GM21515 (cell line): ENCODE data around the gene XYLT1.

Source experiments
- ATAC-seq: cut with Tn5 transposase; IDR thresholded peaks from one replicate; pipeline ENCODE4 v1.9.1; 2021; ENCODE audit not compliant: unreplicated experiment

XYLT1 gene

DNA sequence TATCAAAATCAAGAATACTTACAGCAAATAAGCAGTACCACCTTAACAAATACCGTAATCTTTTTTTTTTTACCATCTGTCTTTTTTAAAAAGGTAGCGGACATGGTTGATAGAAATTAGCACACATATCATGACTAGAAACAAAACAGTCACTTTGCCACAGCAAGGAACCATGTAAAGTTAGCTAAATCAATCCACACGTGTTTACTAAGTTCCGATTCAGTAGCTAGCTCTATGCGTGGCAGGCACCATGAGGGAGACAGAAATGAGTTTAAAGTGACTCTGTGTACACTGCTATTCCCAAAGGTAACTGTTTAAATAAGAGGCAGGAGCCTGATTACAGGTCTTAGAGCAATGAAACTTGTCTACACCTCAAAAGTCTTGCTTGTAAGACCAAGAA, 108.6 kb downstream of the XYLT1 start:
- no peak for ATAC-seq

DNA sequence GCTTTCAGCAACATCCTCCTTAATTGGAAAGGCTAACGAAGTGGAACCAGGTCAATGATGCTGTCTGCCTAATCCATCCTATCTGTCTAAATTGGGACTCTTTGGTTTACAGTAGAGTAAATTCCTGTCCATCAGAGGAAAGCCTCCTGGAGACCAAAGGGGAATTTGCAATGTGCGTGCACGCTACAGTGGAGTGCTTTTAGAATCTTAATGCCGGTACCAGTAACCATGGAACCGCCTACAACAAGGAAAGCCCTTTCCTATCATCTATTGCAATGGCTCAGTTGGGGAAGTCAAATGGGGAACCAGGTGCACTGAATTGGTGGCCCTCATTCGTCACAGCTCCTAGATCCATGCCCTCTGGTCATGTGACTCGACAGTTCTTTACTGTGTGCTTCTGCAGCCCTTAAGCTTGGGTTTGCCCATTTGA, 110.1 kb downstream of the XYLT1 start:
- ATAC-seq = no peak

DNA sequence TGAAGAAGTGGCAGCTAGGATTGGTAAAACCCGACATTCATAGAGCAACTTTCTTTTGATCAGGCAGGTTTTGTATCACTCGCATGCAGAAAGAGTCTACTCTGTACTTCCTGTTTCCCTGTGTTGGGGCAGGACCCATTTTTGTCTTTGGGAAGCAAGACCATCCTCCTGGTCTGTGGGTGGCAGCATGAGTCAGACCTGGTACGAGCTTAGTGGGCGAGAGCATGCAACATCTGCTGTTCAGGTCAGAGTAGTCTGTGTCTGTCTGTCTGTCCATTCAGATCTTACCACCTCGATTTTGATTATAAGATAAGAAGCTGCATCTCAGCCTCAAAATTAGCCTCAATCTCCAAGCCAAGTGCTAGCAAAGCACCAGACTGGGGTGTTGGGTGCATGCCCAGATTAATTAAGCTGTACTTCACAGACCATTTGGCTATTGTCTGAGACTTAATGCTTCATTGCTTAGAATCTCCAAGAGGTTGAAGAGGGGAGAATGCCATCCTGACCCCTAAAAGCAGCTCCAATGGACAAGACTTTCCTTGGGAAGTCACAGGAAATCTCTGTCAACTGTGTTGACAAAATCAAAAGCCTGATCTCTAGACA, 110.9 kb downstream of the XYLT1 start:
- ATAC-seq = no peak

DNA sequence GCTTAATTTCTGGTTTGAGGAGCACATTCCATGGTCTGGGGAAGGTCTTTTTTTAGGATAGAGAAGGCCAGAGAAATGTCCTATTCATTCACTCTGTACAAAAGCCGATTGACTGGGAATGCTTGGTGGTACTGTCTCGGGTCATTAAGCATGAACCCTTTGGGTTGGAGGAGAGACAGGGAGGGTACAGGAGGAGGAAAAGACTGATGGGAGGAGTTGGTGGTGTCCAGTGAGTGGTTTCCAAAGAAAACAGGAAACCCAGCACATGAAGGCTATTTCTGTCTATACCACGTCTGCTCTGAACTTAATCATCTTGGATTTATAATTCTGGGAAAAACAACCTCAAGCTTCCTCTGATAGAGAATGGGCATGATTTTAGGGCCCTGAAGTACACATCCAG, 111.9 kb downstream of the XYLT1 start:
- ATAC-seq = no peak

DNA sequence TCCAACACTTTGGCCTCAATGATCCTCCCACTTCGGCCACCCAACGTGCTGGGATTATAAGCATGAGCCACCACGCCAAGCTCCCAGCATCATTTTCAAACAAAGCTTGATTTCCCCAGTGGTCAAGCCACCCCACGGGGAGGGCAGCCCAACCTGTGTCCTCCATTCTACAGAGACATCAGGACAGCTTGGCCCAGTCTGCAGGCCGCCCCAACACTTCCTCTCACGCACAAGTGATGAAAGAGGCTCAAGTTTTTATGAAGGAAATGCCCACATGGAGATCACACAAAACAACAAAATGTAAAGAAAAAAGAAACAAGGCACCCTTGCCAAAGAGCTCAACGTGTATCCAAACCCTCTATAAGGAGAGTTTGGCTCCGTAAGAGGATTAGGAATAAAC, 112.4 kb downstream of the XYLT1 start:
- ATAC-seq = no peak

DNA sequence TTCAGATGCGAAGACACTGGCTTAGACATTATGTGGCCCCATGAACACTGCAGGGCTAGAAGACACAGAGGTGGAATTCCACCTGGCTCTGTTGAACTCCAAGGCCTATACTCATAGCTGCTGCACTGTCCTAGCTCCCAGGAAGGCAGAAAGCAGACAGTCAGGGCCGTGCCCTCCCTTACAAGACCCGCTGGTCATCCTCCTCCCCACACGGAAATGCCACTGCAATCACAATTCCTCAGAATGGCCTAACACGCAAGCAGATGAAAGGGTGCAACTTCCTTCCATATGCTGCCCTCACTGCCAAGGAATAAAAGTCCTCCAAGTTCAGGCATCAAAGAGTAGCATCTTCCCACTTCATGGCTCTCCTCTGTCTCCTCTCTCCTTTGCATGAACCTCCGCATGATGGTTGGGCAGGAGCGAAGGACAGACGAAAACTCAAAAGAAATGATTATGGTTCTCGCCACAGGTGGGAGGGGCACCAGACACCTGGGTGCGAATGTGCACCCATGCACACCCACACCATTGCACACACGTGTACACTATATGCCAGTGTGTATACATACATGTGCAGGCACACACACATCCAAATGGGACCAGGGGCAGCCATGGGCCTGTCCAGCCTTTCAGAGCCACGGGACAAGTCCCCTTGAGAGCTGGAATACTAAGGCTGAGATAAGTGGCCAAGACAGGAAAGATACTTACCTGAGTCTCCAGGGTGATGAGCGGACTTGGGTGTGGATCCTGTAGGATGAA, 113.3 kb downstream of the XYLT1 start:
- ATAC-seq = no peak

DNA sequence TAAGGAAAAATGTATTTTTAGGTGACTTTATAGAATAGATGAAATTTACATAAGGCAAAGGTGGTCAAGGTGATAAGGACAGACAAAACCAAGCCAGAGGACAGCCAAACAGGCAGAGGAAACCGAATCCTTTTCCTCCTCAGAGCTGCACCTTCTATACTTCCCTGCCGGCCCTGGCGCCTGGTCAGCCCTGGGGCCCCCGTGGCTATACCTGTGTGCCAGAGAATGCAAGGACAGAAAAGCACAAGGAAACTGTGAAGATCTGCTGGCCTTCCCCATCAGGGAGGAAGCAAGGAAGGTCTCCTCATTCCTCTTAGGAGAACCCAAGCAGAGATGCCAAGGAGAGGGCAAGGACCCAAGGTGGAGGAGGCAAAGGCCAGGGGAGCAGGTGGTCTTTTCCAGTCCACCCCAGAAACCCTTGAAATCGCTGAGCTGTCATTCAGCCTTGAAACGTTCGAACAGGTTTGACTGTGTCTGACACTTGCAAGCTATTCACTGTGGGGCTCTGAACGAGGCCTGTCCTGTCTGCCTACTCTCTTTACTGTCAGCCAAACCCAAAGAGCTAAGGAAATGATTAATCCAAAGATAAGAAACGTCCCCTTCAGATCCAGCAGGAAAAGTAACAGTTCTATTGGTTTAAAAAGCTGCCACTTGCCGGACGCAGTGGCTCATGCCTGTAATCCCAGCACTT, 114.4 kb downstream of the XYLT1 start:
- ATAC-seq = no peak

DNA sequence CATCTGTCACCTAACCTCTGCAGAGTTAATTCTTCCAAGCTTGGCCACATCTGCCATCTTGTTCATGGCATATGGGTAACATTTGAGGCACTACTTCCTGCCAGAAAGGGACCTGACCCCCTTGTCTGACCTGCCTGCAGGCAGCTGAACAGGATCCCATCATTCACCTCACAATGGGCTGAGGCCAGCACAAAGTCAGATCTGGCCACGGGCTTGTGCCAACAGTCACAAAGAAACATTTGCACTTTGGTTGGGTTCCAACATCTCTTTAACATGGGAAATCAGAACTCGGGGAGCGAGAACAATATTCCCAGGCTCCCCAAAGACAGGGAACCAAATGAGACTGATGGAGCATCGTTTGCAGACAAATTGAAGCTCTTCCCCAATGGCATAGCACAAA, 116.1 kb downstream of the XYLT1 start:
- ATAC-seq = no peak

DNA sequence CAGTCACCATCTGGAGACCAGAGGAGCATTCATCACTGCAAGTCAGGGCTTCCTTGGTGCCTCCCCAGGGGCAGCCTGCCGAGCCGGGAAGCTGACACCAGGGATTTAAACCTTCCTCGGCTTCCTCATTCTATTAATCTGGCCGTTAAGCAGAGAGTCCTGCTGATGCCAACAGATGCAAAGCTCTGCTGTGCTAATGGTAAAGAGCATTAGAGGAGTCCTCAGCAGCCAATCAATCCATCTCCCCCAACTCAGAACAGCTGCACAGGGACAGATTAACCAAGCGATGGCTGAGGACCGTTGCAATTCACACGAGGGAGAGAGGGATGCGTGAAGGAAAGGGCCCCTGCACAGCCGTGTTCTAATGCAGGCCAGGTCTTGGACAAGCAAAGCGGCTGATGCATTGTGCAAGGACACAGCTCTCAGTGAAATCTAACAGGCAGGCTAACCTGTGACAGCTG, 116.6 kb downstream of the XYLT1 start:
- no peak for ATAC-seq

DNA sequence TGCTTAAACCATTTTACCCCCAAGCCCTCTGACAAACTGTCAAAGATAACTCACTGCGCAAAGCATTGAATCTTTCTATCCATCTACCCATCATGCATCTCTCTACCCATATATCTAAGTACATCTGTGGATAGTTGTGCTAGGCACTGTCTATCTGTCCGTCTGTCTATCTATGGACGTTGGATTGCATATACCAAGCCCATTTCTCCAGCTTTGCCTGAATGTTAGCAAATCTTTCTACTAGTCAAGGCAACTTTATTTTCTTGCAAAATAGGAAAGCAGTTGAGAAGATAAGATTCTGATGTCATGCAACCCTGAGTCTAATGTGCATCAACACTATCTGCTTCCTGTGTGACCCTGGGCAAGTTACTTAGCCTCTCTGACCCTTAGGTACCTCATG, 117.2 kb downstream of the XYLT1 start:
- ATAC-seq = no peak

DNA sequence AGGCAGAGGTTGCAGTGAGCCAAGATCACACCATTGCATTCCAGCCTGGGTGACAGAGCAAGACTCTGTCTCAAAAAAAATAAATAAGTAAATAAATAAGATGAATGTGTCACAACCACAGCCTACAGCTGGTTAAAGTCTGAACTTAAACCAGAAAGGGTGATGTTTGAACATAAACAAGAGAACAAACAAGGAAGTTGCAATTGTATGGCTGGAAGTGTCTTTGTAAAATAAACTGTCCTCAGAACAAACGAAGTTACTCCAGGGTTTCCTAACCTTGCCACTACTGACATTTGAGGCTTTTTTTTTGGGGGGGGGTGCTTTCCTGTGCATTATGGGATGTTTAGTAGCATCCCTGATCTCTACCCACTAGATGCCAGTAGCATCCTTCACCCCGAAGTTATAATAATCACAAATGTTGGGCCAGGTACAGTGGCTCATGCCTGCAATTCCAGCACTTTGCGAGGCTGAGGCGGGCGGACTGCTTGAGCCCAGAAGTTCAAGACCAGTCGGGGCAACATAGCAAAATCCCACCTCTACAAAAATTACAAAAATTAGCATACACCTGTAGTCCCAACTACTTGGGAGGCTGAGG, 119.2 kb downstream of the XYLT1 start:
- ATAC-seq = no peak

DNA sequence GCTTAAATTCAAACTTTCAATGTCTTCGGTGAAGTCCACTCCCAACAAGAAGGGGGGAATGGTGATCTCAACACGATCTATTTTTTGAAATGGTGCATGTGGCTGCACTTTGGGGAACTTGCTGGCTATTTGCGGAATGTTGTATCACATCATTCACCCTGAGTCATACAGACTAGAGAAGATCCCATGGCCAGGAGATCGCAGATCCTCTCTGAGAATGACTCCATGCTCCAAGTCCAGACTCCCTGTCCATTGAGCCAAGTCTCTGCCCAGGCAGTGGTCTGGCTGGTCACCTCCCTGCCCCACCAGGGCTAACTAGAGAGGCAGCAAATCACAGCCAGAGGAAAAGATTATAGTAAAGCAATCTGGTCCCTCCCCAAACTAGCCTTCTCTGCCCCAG, 120.6 kb downstream of the XYLT1 start:
- ATAC-seq = no peak

DNA sequence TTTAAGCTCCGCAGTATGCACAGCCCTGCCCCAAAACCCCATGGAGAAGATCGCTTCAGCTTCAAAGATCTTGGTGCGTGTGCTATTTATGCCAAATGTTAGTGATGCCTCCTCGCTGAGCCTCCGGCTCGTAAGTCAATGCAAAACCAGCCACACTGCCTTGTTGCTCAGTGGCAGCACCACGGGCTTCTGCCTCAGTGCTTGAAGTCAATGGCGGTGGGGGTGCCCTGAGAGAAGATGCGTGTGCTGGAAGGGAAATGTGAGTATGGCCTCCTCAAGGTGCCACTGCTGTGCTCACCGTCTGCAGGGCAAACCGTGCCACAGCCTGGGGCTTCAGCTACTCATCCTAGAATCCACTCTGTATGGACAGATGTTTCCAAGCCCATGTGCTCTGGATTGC, 121.9 kb downstream of the XYLT1 start:
- ATAC-seq = no peak

DNA sequence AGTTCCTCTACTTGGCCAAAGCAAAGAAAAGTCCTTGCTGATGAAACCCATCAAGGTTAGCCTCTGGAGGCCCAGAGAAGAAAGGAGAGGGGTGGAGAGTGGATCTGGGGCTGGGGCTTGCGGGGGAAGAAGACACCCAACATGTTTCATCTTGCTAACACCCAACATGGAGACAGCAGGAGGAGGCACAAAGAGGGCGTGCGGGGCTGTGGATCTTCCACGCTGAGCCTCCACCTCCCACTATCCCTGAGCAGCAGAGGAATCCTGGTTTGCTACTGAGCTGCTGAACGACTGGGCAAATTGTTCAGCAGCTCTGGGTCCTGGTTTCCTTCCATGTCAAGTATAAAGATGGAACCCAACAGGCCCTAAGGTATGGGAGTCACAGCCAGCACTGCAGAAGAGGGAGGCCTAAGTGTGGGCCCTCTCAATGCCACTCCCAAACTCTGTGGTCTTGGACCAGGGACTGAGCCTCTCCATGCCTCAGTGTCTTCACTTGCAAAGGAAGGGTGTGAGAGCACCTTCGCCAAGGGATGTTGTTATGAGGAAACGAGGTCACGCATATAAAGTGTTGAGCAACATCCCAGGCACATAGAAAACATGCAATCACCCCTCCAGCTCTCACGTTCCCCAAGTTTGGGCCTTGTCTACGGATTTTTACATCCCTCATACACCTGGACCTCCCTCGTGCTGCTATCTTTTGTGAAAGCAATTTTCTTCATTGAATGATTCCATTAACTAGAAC, 122.5 kb downstream of the XYLT1 start:
- ATAC-seq = no peak

DNA sequence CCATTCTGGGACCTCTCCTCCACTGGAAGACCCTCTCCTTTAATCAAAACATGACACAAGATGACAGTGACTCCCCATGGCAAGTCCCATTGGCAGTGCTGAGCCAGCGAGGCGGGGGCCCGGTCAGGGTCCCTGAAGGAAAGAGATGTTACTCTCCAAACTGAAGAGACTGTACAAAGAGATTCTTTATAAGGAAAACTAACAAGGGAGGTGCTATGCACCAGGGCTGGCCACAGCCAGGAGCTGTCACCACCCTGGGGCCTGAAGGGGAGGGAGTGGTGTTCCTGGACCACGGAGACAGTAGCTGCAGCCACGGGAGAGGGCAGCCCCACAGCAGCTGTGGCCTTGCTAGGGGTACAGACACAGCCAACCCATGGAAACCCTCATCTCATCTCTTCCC, 123.1 kb downstream of the XYLT1 start:
- ATAC-seq = no peak

DNA sequence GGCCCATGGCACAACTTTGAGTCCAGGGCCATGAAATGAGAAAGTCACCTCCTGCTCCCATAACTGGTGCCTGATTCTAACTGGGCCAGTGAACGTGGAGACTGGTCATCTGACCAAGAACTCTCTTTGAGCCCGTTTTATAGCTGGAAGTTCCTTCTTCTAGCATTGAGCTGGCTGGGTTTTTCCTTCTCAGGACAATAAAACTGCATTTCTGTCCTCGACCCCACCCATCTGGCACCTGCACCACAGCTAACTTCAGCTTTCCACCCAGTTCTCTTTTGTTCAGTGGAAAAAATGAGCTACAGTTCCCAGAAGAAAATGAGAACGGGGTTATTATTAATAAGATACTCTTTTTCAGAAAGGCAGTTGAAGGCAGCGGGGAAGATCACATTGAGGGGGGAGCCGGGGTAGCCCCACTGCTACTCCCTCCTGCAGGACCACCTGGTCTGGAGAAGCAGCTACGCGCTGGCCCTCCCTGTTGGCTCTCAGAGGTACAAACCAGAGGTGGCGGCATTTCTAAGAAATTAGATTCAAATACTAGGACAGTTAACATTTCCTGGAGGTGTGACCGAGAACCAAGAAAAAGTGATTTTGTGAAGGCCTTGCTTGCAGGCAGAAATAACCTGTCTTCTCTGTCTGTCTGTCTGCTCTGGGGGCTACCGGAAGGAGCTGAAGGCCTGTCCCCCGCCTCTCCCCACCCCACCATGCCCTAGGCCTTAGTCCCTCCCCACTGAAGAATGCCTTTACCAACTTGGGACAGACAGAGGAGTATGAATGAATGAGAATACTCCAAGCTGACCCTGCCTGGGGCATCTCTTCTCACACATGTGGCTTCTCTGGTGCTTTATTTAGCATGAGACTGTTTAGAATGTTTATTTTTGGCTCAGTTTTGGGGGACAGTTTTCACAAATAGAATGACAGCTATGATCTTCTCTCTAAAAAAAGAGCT, 123.9 kb downstream of the XYLT1 start:
- no peak for ATAC-seq

DNA sequence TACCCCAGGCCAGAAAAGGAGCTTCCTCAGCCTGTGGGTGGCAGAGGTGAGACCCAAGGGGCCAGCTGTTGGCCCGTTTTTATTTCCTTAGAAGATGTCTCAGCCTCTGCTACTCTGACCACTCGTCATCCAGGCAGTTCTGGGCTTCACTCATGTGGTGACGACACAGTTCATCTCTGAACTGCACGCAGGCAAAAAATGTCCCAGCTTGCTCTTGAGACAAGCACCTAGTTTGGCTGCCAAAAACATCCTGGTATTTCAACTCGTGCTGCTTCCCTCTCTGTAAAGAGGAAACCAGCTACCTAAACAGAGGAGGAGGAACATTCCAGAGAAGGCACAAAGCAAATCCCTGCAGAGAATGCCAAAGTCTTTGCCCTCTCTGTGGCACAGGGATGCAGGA, 125.7 kb downstream of the XYLT1 start:
- ATAC-seq = no peak

DNA sequence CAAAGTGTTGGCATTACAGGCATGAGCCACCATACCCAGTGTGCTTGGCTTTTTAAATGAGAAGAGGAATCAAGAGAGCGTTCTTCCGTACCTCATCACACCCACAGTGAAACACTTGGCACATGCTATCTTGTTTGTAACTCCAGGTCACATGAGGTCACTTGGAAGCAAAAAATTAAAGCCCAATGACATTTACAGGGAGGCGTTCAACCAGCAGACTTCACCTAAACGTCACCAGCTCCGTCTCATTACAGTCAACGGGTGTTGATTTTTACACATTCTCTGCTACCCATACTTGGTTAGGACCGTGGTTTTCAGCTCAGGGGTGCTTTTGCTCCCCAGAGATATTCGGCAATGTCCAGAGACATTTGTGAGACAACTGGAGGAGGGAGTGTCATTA, 127.0 kb downstream of the XYLT1 start:
- ATAC-seq = no peak

DNA sequence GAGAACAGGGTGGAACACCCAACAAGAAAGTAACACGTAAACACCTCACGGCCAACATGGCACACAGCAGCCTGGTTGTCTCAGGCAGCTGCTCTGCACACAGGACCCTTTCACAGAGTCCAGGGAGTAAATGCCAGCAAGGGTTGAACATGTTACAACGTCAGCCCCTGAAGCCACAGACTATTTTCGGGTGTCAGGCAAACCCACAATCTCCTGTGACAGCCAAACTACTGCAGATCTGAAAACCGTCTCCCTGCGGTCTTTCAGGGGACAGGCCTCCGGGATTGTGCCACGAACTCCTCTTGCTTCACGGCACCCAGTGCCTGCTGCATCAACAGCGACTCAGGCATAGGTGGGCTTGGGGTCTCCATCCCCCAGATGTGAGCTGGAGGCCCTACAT, 127.7 kb downstream of the XYLT1 start:
- ATAC-seq = no peak

DNA sequence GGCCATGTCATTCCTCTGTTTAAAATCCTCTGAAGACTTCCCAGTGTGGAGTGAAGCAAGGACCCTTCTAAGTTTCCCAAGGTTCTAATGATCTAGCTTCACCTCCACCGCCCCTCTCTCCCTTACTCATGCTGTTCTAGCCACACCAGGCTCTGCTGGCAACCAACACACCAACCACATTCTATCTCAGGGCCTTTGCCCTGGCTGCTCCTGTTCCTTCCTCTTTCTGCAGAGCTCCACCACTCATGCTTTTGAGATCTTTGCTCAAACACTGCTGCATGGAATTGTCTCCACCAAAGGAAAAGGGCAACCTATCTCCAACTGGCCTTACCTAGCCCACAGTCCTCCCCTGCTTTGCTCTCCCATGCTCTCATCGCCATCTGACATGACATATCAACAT, 128.7 kb downstream of the XYLT1 start:
- ATAC-seq = no peak
